ENCODE measurements around the gene LRP1. TPM values are rescaled to one million over a fixed set of nuclear protein-coding genes. Genes with fewer than 3 reads are reported as not detected.

The LRP1 gene
- total and polyA plus RNA-seq, 2 of the 4 experiments (the other 2 are of a cell fraction), result 73.1 to 142 TPM

DNA sequence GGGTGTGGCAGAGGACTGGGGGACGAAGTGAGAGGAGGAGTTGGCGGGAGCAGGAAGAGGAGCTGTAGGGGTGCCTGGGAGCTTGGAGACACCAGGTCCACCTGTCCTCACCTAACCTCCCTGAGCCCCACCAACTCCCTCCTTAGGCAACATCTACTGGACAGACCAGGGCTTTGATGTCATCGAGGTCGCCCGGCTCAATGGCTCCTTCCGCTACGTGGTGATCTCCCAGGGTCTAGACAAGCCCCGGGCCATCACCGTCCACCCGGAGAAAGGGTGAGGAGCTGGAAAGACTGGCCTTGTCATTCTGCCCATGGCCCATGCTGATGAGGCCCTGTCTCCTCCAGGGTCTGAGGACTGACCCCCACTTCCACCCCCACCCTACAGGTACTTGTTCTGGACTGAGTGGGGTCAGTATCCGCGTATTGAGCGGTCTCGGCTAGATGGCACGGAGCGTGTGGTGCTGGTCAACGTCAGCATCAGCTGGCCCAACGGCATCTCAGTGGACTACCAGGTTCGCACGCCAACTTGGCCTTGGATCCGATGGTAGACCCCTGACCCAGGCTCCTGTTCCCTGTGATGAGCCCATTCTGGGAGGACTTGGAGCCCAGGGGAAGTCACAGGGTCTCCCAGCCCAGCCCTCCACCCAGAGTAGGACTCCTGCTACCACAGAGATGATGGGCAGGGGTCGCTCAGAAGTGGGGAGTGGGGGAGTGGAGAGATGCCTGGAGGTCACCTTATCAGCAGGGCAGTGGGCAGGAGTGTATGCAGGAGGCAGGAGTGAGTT lies 55.8 kb downstream of the LRP1 start:
- no peak overlapping the region for H2BK5ac ChIP-seq (ENCODE audit: low read depth, low read length, poor library complexity, severe bottlenecking)
- H4K20me1 ChIP-seq (ENCODE audit: insufficient read depth, low read length), result peaks cover 31% of the 10 kb centered on the region
- no CpG with 5 or more reads among the region's 22 CpGs for WGBS, 2 experiments (ENCODE audit: extremely low coverage in 2 of 2, insufficient read length in 1 of 2)
- no peak overlapping the region for H2AK5ac ChIP-seq (ENCODE audit: low read depth, low read length)
- H4K5ac ChIP-seq (ENCODE audit: low read depth, low read length), result no peak overlapping the region
- no peaks in the 10 kb centered on the region for H3K27me3 ChIP-seq (ENCODE audit: control insufficient read depth, insufficient read depth, low read length)
- no peak overlapping the region for H2BK120ac ChIP-seq (ENCODE audit: low read depth, low read length)
- in situ Hi-C loops (cut with MboI; ENCODE audit: low sequenced_read_pairs), result no loop called here
- no peak for TF ChIP-seq MAZ (IDR thresholded peaks at IDR 0.05; ENCODE audit: borderline replicate concordance, low read depth, low read length)
- no peak for TF ChIP-seq POLR2A (IDR thresholded peaks at IDR 0.05; ENCODE audit: low read depth, low read length)
- TF ChIP-seq USF2 (IDR thresholded peaks at IDR 0.05; ENCODE audit: low read depth, low read length), result no peak
- TF ChIP-seq RAD21 (IDR thresholded peaks at IDR 0.05; ENCODE audit: low read length), result no peak
- TF ChIP-seq MXI1 (IDR thresholded peaks at IDR 0.05; ENCODE audit: borderline replicate concordance, low read depth, low read length), result no peak
- TF ChIP-seq FOS (IDR thresholded peaks at IDR 0.05; ENCODE audit: low read depth, low read length), result no peak
- no peak for TF ChIP-seq NFE2L2 (IDR thresholded peaks at IDR 0.05; ENCODE audit: low read depth, low read length)
- TF ChIP-seq RFX5 (IDR thresholded peaks at IDR 0.05; ENCODE audit: low read depth, low read length), result no peak
- TF ChIP-seq, protein P1, sequence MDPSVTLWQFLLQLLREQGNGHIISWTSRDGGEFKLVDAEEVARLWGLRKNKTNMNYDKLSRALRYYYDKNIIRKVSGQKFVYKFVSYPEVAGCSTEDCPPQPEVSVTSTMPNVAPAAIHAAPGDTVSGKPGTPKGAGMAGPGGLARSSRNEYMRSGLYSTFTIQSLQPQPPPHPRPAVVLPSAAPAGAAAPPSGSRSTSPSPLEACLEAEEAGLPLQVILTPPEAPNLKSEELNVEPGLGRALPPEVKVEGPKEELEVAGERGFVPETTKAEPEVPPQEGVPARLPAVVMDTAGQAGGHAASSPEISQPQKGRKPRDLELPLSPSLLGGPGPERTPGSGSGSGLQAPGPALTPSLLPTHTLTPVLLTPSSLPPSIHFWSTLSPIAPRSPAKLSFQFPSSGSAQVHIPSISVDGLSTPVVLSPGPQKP (IDR thresholded peaks at IDR 0.05; ENCODE audit: borderline replicate concordance, low read depth, low read length), result no peak
- dilution Hi-C loops (cut with HindIII; ENCODE audit: low sequenced_read_pairs, unreplicated experiment), result no loop called here
- POLR2A ChIA-PET (ENCODE audit: unreplicated experiment), result no interaction called here
- peaks cover 6 to 37% of the 10 kb centered on the region in 2 experiments for H3K79me1 ChIP-seq (ENCODE audit: low read depth in 1 of 2, low read length in 2 of 2)
- H3K56ac ChIP-seq (ENCODE audit: extremely low read depth, insufficient read depth, low read length), result no peak overlapping the region
- ATAC-seq (ENCODE audit: low read depth) (no peak), DNase-seq (no peak)
- CTCF ChIA-PET, result no interaction called here
- H2BK20ac ChIP-seq (ENCODE audit: low read depth, low read length), result no peak overlapping the region
- H3K18ac ChIP-seq (ENCODE audit: low read depth, low read length), result no peak overlapping the region
- no peak overlapping the region for H2AK9ac ChIP-seq (replicated peaks; ENCODE audit: low read depth, low read length, poor library complexity)
- H2AFZ ChIP-seq (replicated peaks; ENCODE audit: low read length, poor library complexity), result no peak overlapping the region
- H3K14ac ChIP-seq (replicated peaks; ENCODE audit: low read depth, low read length), result no peak overlapping the region
- no peak overlapping the region for H2BK15ac ChIP-seq (ENCODE audit: low read depth, low read length)
- no peak overlapping the region for H4K91ac ChIP-seq (ENCODE audit: insufficient read depth, low read depth, low read length)
- no peak overlapping the region for H3K23ac ChIP-seq (ENCODE audit: low read depth, low read length)
- H3K9ac ChIP-seq (ENCODE audit: low read depth, low read length), result no peak overlapping the region
- no peaks in the 10 kb centered on the region for H3K9me3 ChIP-seq (ENCODE audit: control insufficient read depth, insufficient read depth, low read length)
- no peak overlapping the region for H3K4me3 ChIP-seq (ENCODE audit: insufficient read depth, low read depth, low read length)
- no peaks in the 10 kb centered on the region for H3K4me1 ChIP-seq (ENCODE audit: control insufficient read depth, insufficient read depth, low read length)
- no peak overlapping the region for H3K4ac ChIP-seq (ENCODE audit: low read depth, low read length)
- H3K36me3 ChIP-seq (ENCODE audit: control insufficient read depth, insufficient read depth, low read length), result peaks cover 93% of the 10 kb centered on the region
- no peak overlapping the region for H3K4me2 ChIP-seq (ENCODE audit: low read depth, low read length)
- H3K27ac ChIP-seq (ENCODE audit: insufficient read depth, low read length), result no peak overlapping the region
- H3K9me1 ChIP-seq (ENCODE audit: insufficient read depth, low read length), result no peaks in the 10 kb centered on the region
- BruUV-seq (replicated peaks), result no TSS peak
- intact Hi-C loops (cut with micrococcal nuclease), result loop anchor here (1.0 to 2.0 kb wide), 2 partner anchors 59 to 115 kb away; no protein-coding TSS in a partner anchor
- H4K8ac ChIP-seq (ENCODE audit: low read depth in 2 of 2, low read length in 2 of 2), result no peak overlapping the region

Measured in IMR-90 (cell line).